ENCODE measurements around the gene MAGI2. TPM values are rescaled to one million over a fixed set of nuclear protein-coding genes. Genes with fewer than 3 reads are reported as not detected.

The MAGI2 gene
- total RNA-seq, 1 experiment from 2014 or later: 14.3 TPM

GRCh38 chr7:78702770-78703169 is 750.7 kb downstream of the MAGI2 start:
- H3K79me2 ChIP-seq (ENCODE audit: insufficient read depth, low read length): no peaks in the 10 kb centered on the region
- no peak overlapping the region for H3K4me2 ChIP-seq (ENCODE audit: insufficient read depth, insufficient read length, low read length)
- no peak overlapping the region for H2BK15ac ChIP-seq (ENCODE audit: low read depth, low read length)
- no peak overlapping the region for H4K5ac ChIP-seq (ENCODE audit: insufficient read length, low read depth, low read length)
- no peak overlapping the region for H3K9ac ChIP-seq (ENCODE audit: extremely low read depth, insufficient read length, low read length)
- H3K4me1 ChIP-seq (ENCODE audit: insufficient read depth, low read length): peaks cover 2% of the 10 kb centered on the region; the same call in 1 of the 2 replicates
- no peaks in the 10 kb centered on the region for H4K20me1 ChIP-seq (ENCODE audit: control insufficient read depth, insufficient read depth, insufficient read length)
- no peak overlapping the region for H2BK20ac ChIP-seq (ENCODE audit: low read depth, low read length, poor library complexity, severe bottlenecking)
- H4K8ac ChIP-seq (replicated peaks; ENCODE audit: insufficient read length, low read depth, low read length): no peak overlapping the region
- H3K23me2 ChIP-seq (ENCODE audit: insufficient read length, low read depth, low read length, poor library complexity, severe bottlenecking): no peaks in the 10 kb centered on the region
- no peak overlapping the region for H3K14ac ChIP-seq (ENCODE audit: insufficient read depth, low read length)
- H2BK5ac ChIP-seq (ENCODE audit: insufficient read length, low read length): no peak overlapping the region
- no peaks in the 10 kb centered on the region for H3K79me1 ChIP-seq (ENCODE audit: insufficient read depth, low read depth, low read length, poor library complexity, severe bottlenecking)
- H3K4me3 Mint-ChIP-seq: no peak overlapping the region
- no peak for TF ChIP-seq CTCF (conservative IDR thresholded peaks at IDR 0.05)
- H4K91ac ChIP-seq (ENCODE audit: insufficient read length, low read depth, low read length): no peak overlapping the region
- H2BK120ac ChIP-seq (ENCODE audit: low read depth, low read length, poor library complexity, severe bottlenecking): no peak overlapping the region
- H2AFZ ChIP-seq (ENCODE audit: low read length): no peak overlapping the region
- no peak overlapping the region for H3K4ac ChIP-seq (ENCODE audit: low read depth, low read length)
- H3T11ph ChIP-seq (ENCODE audit: low read length): no peak overlapping the region
- H3K23ac ChIP-seq (ENCODE audit: insufficient read length, low read depth, low read length): no peak overlapping the region
- H3K56ac ChIP-seq (ENCODE audit: insufficient read length, low read depth, low read length): no peak overlapping the region
- no peak overlapping the region for H2BK12ac ChIP-seq (ENCODE audit: insufficient read length, low read depth, low read length)
- no peaks in the 10 kb centered on the region for H3K27me3 ChIP-seq (ENCODE audit: insufficient read depth, low read length)
- H3K4me1 Mint-ChIP-seq: peaks cover 6 to 7% of the 10 kb centered on the region in 2 experiments
- H3K36me3 Mint-ChIP-seq (ENCODE audit: insufficient read depth in 1 of 3, low read depth in 3 of 3): peaks cover 4 to 12% (median 4%) of the 10 kb centered on the region in 3 experiments; a peak in 5 of 7 replicates
- H3K27ac Mint-ChIP-seq: peak overlapping the region in 1 of 3 experiments; percentile 7; a peak in 1 of 7 replicates
- DNase-seq: no peak
- no peaks in the 10 kb centered on the region for H3K27me3 Mint-ChIP-seq (ENCODE audit: low read depth)
- H3K18ac ChIP-seq (ENCODE audit: insufficient read length, low read depth, low read length): no peak overlapping the region
- no peaks in the 10 kb centered on the region for H3K9me3 ChIP-seq (ENCODE audit: control insufficient read depth, low read depth, low read length)
- H3K27ac ChIP-seq (ENCODE audit: insufficient read length, low read depth, low read length): no peak overlapping the region
- no peak overlapping the region for H2AK5ac ChIP-seq (ENCODE audit: insufficient read length, low read length)
- peaks cover 0 to 7% of the 10 kb centered on the region in 2 experiments; a peak in 2 of 5 replicates for H3K9me3 Mint-ChIP-seq
